ENCODE measurements around the gene CPNE1. TPM values are rescaled to one million over a fixed set of nuclear protein-coding genes. Genes with fewer than 3 reads are reported as not detected.

CPNE1 gene
- total and polyA plus RNA-seq, 2 donors (not counting 1 experiment from before 2014, with no cell fraction given), result 88.8 to 146 TPM

- H3K79me2 ChIP-seq (ENCODE audit: control insufficient read depth, insufficient read depth, low read length), result peaks cover 94% of the 10 kb centered on the region
- peaks cover 5% of the 10 kb centered on the region for H4K20me1 ChIP-seq (ENCODE audit: control insufficient read depth, extremely low read depth, insufficient read depth, low read length)
- H3K27me3 ChIP-seq (ENCODE audit: control insufficient read depth, insufficient read depth, low read length), result no peaks in the 10 kb centered on the region
Measured at GRCh38 chr20:35652641-35653429, 11.9 kb downstream of the CPNE1 start.

DNA sequence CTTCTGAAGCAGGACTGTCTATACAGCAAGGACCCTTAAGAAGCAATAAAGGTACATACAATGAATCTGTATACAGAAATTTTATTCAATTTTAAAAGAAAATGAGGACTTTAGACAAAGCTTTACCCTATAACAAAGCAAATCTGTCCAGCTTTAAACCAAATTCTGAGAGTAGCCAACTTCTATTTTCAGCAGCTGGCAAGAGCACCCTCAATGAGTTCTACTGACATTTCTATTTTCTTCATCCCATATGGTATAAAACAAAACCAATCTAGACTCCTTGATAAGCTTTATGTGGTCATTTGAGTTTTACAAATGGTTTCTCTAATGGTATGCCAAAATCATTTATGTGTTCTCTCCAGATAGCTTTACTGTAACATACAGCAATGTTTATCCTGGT lies 12.7 kb downstream of the CPNE1 start:
- Histone ChIP-seq H3K4me1 (ENCODE audit: control insufficient read depth, extremely low read depth, insufficient read depth, low read length) (no peaks in the 10 kb centered on the region), H3K4me2 (ENCODE audit: extremely low read depth, insufficient read depth, low read length) (no peak overlapping the region), H3K27ac (ENCODE audit: insufficient read depth, low read length) (no peak overlapping the region), H4K20me1 (ENCODE audit: control insufficient read depth, extremely low read depth, insufficient read depth, low read length) (no peaks in the 10 kb centered on the region), H2AFZ (ENCODE audit: low read length) (no peak overlapping the region), H3K79me2 (ENCODE audit: control insufficient read depth, insufficient read depth, low read length) (peaks cover 89% of the 10 kb centered on the region), H3K4me3 (replicated peaks in 1 of 4; ENCODE audit: control extremely low read depth in 1 of 4, insufficient read depth in 1 of 4, low read depth in 3 of 4, low read length in 4 of 4) (no peak overlapping the region), H3K9ac (ENCODE audit: insufficient read depth, low read length) (no peak overlapping the region), H3K36me3 (ENCODE audit: control insufficient read depth, insufficient read depth, low read length) (peaks cover 7% of the 10 kb centered on the region), H3K9me3 (ENCODE audit: control insufficient read depth, insufficient read depth, low read depth, low read length) (no peaks in the 10 kb centered on the region), H3K27me3 (ENCODE audit: control insufficient read depth, insufficient read depth, low read length) (no peaks in the 10 kb centered on the region)
- DNase-seq (ENCODE audit: low read depth in 2 of 2), result no peak
- TF ChIP-seq EZH2 (IDR thresholded peaks at IDR 0.05; ENCODE audit: low read length, missing control alignments), result no peak
- TF ChIP-seq, protein P1, sequence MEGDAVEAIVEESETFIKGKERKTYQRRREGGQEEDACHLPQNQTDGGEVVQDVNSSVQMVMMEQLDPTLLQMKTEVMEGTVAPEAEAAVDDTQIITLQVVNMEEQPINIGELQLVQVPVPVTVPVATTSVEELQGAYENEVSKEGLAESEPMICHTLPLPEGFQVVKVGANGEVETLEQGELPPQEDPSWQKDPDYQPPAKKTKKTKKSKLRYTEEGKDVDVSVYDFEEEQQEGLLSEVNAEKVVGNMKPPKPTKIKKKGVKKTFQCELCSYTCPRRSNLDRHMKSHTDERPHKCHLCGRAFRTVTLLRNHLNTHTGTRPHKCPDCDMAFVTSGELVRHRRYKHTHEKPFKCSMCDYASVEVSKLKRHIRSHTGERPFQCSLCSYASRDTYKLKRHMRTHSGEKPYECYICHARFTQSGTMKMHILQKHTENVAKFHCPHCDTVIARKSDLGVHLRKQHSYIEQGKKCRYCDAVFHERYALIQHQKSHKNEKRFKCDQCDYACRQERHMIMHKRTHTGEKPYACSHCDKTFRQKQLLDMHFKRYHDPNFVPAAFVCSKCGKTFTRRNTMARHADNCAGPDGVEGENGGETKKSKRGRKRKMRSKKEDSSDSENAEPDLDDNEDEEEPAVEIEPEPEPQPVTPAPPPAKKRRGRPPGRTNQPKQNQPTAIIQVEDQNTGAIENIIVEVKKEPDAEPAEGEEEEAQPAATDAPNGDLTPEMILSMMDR (conservative IDR thresholded peaks at IDR 0.05 in 1 of 2, IDR thresholded peaks at IDR 0.05 in 1 of 2; ENCODE audit: low read depth in 1 of 2, low read length in 2 of 2), result no peak

More at GRCh38 chr20:35652641-35653429, 11.9 kb downstream of the CPNE1 start:
- H2AFZ ChIP-seq (ENCODE audit: low read length), result no peak overlapping the region
- no peak overlapping the region for H3K27ac ChIP-seq (ENCODE audit: insufficient read depth, low read length)
- no peaks in the 10 kb centered on the region for H3K4me1 ChIP-seq (ENCODE audit: control insufficient read depth, extremely low read depth, insufficient read depth, low read length)
- H3K4me2 ChIP-seq (ENCODE audit: extremely low read depth, insufficient read depth, low read length), result no peak overlapping the region
- peaks cover 7% of the 10 kb centered on the region for H3K36me3 ChIP-seq (ENCODE audit: control insufficient read depth, insufficient read depth, low read length)
- no peak overlapping the region for H3K9ac ChIP-seq (ENCODE audit: insufficient read depth, low read length)
- DNase-seq (ENCODE audit: low read depth in 2 of 2), result no peak
- TF ChIP-seq, protein P1 (conservative IDR thresholded peaks at IDR 0.05 in 1 of 2, IDR thresholded peaks at IDR 0.05 in 1 of 2; ENCODE audit: low read depth in 1 of 2, low read length in 2 of 2), result no peak
- no peak for TF ChIP-seq EZH2 (IDR thresholded peaks at IDR 0.05; ENCODE audit: low read length, missing control alignments)
- no peaks in the 10 kb centered on the region for H3K9me3 ChIP-seq (ENCODE audit: control insufficient read depth, insufficient read depth, low read depth, low read length)
- no peak overlapping the region for H3K4me3 ChIP-seq (replicated peaks in 1 of 4; ENCODE audit: control extremely low read depth in 1 of 4, insufficient read depth in 1 of 4, low read depth in 3 of 4, low read length in 4 of 4)

- no peaks in the 10 kb centered on the region for H3K4me1 ChIP-seq (ENCODE audit: control insufficient read depth, extremely low read depth, insufficient read depth, low read length)
- DNase-seq (ENCODE audit: low read depth in 2 of 2), result no peak
- no peaks in the 10 kb centered on the region for H3K9me3 ChIP-seq (ENCODE audit: control insufficient read depth, insufficient read depth, low read depth, low read length)
- H3K9ac ChIP-seq (ENCODE audit: insufficient read depth, low read length), result no peak overlapping the region
- H3K4me3 ChIP-seq (replicated peaks in 1 of 4; ENCODE audit: control extremely low read depth in 1 of 4, insufficient read depth in 1 of 4, low read depth in 3 of 4, low read length in 4 of 4), result no peak overlapping the region
- no peak overlapping the region for H2AFZ ChIP-seq (ENCODE audit: low read length)
- no peak overlapping the region for H3K4me2 ChIP-seq (ENCODE audit: extremely low read depth, insufficient read depth, low read length)
- no peak overlapping the region for H3K27ac ChIP-seq (ENCODE audit: insufficient read depth, low read length)
- TF ChIP-seq, protein P1 (conservative IDR thresholded peaks at IDR 0.05 in 1 of 2, IDR thresholded peaks at IDR 0.05 in 1 of 2; ENCODE audit: low read depth in 1 of 2, low read length in 2 of 2), result no peak
- TF ChIP-seq EZH2 (IDR thresholded peaks at IDR 0.05; ENCODE audit: low read length, missing control alignments), result no peak
- no peaks in the 10 kb centered on the region for H3K27me3 ChIP-seq (ENCODE audit: control insufficient read depth, insufficient read depth, low read length)
- H3K79me2 ChIP-seq (ENCODE audit: control insufficient read depth, insufficient read depth, low read length), result peaks cover 81% of the 10 kb centered on the region
- peaks cover 7% of the 10 kb centered on the region for H3K36me3 ChIP-seq (ENCODE audit: control insufficient read depth, insufficient read depth, low read length)
- no peaks in the 10 kb centered on the region for H4K20me1 ChIP-seq (ENCODE audit: control insufficient read depth, extremely low read depth, insufficient read depth, low read length)
Measured at GRCh38 chr20:35650632-35651031, 14.1 kb downstream of the CPNE1 start.

Data from fibroblast of lung (primary cell).